Esophagus muscularis mucosa (tissue), 2 donors: ENCODE results near the gene SHROOM2.

Source experiments
- EP300 ChIP-seq: sonication (generic); formaldehyde crosslinking; IDR thresholded peaks from one replicate; pipeline ENCODE4 v1.6.1; 2017; ENCODE audit warnings: antibody characterized with exemption
- POLR2A ChIP-seq: fragments of 450-650 bp; IDR thresholded peaks from one replicate; pipeline ENCODE4 v1.6.1; 2017; ENCODE audit warnings: antibody characterized with exemption, moderate library complexity, mild to moderate bottlenecking, low read depth

- TF ChIP-seq EP300, result no peak
- no peak for TF ChIP-seq POLR2A
Measured at GRCh38 chrX:9759337-9759736, 26.9 kb upstream of the SHROOM2 start.
